ENCODE results near the gene EIF4H.
"Not testable (repeated sequence)": the region's sequence is repeated elsewhere in the genome, so short reads cannot be mapped to it uniquely, and the experiment has no call there.

Gene EIF4H

GRCh38 chr7:74197449-74198124 is 23.4 kb downstream of the EIF4H start:
- DNase-seq (ENCODE audit: low spot score) = no peak

GRCh38 chr7:74199551-74200355 is 25.6 kb downstream of the EIF4H start:
- no peak for DNase-seq (ENCODE audit: low spot score)

GRCh38 chr7:74202841-74203556 is 28.8 kb downstream of the EIF4H start:
- no peak for DNase-seq (ENCODE audit: low spot score)

GRCh38 chr7:74203956-74204618 is 29.9 kb downstream of the EIF4H start:
- DNase-seq (ENCODE audit: low spot score) = no peak

GRCh38 chr7:74206052-74206451 is 31.9 kb downstream of the EIF4H start:
- DNase-seq (ENCODE audit: low spot score) = not testable (repeated sequence)

GRCh38 chr7:74206589-74207120 is 32.5 kb downstream of the EIF4H start:
- peak; percentile 77 for DNase-seq (ENCODE audit: low spot score)

GRCh38 chr7:74207586-74207985 is 33.4 kb downstream of the EIF4H start:
- DNase-seq (ENCODE audit: low spot score) = no peak

GRCh38 chr7:74208241-74208640 is 34.1 kb downstream of the EIF4H start:
- DNase-seq (ENCODE audit: low spot score) = not testable (repeated sequence)

- no peak for DNase-seq (ENCODE audit: low spot score)
Observed at GRCh38 chr7:74212661-74213060, 38.5 kb downstream of the EIF4H start.

GRCh38 chr7:74214816-74215630 is 40.9 kb downstream of the EIF4H start:
- no peak for DNase-seq (ENCODE audit: low spot score)

GRCh38 chr7:74215921-74216320 is 41.8 kb downstream of the EIF4H start:
- DNase-seq (ENCODE audit: low spot score) = no peak

- DNase-seq (ENCODE audit: low spot score) = no peak
Observed at GRCh38 chr7:74216361-74216761, 42.2 kb downstream of the EIF4H start.

- DNase-seq (ENCODE audit: low spot score) = no peak
Observed at GRCh38 chr7:74217455-74218342, 43.5 kb downstream of the EIF4H start.

GRCh38 chr7:74218343-74218698 is 44.2 kb downstream of the EIF4H start:
- DNase-seq (ENCODE audit: low spot score) = no peak

- DNase-seq (ENCODE audit: low spot score) = no peak
Observed at GRCh38 chr7:74219416-74219815, 45.3 kb downstream of the EIF4H start.

- no peak for DNase-seq (ENCODE audit: low spot score)
Observed at GRCh38 chr7:74220229-74220628, 46.1 kb downstream of the EIF4H start.

- no peak for DNase-seq (ENCODE audit: low spot score)
Observed at GRCh38 chr7:74221713-74222112, 47.6 kb downstream of the EIF4H start.

GRCh38 chr7:74222851-74223710 is 48.9 kb downstream of the EIF4H start:
- DNase-seq (ENCODE audit: low spot score) = no peak

Measured in SK-N-DZ (cell line).